Stimulated activated CD4-positive, alpha-beta T cell treated with anti-CD3 and anti-CD28 coated beads, Interleukin-12 subunit alpha, Interleukin-12 subunit beta, amount 100 ng/mL, for 4 hours (primary cell): ENCODE data around the gene LDLRAD3.

ENCODE experiments used
- DNase-seq: peaks from one replicate; pipeline ENCODE4 v3.0.0-alpha.2; 2020

LDLRAD3 gene

DNA sequence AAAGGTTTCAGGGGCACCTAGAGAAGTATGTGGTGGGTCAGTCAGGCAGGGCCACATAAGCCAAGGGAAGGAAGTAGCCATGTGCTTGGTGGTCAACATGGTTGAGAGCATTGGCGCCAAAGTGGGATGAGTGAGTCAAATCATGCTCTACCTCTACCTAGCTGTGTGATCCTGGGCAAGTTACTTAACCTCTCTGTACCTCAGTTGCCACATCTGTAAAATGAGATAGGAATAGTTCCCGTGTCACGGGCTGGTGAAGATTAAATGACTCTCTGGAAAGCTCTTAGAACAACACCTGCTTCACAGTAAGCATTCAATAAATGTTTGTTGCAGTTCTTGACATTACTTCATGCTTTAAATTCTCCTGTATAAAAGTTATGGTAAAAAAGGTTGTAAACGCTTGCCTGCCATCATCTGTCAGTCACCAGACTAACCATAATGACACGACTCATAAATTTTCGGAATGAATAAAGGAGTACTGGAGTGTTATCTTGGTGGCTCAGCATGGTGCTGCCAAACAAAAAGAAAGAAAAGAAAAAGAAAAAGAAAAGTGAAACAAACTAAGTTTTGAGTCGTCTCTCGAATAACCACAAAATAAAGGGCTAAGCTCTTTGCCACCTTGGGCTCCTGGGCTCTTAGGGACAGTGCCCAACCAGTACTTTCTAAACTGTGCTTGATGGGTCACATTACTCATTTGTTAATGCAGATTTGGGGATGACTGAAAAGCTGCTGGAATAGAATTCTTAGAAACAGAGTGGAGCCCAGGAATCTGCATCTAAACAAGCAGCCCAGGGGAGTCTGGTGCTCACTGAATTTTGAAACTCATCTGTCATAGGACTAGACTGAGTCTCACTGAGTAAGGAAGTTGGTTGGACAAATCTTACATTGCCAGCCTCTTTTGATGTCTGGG is 107.6 kb downstream of the LDLRAD3 start:
- no peak for DNase-seq

DNA sequence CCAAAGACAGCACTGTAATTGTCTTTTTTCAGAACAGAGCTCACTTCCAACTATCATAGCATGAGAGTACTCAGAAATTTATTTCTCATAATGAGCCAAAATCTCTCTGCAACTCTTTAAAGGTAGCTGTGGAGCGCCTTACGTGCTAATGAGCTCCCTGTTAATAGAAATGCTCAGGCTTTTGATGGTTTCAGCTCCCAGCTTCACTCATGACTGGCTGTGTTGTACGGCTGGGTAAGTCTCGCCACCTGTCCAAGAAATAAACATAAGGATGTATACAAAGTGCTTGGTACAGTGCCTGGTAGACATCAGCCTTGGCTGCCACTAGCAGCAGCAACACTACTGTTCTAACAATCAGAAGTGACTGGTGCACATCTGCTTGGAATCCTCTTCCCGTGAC is 109.4 kb downstream of the LDLRAD3 start:
- no peak for DNase-seq

GRCh38 chr11:36053862-36054261 is 110.0 kb downstream of the LDLRAD3 start:
- no peak for DNase-seq

GRCh38 chr11:36054628-36055027 is 110.8 kb downstream of the LDLRAD3 start:
- DNase-seq: no peak

DNA sequence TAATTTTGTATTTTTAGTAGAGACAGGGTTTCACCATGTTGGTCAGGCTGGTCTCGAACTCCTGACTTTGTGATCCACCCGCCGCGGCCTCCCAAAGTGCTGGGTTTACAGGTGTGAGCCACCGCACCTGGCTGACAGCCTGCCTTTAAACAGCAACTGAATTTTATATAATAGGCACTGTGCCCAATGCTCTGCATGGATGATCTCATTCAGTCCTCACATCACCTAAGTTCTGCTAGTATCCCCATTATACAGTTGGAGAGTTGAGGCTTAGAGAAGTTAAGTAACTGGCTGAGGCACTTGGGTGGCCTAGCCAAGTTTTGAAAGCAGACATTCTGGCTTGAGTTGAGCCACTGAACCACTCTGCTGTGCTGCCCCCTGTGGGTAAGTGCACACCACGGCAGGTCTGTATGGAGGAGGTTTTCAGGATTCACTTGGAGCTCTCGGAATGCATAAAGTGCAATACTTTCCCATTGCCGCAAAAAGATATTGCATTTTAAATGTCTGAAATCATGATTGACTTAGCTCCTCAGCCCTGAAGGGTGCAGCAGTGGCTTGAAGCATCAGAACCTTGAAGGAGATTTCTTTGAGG is 112.4 kb downstream of the LDLRAD3 start:
- no peak for DNase-seq

- DNase-seq: no peak
Measured at GRCh38 chr11:36057379-36058042, 113.6 kb downstream of the LDLRAD3 start.

DNA sequence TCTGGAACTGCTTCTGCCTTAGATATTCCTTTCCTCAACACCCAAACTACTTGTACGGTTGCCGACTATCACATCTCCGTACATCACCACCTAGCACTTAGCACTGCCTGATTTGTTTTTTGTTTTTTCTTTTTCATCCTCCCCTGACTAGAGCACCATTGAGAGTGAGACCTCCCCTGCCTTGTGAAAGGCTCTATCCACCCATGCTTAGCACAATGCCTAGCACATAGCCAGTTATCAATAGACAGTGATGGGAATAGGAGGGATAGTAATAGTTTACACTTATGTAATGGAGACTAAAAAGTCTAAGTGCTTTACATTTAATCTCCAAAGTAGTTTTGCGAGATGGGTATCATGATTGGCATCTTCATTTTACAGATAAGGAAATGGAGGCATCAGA is 115.8 kb downstream of the LDLRAD3 start:
- no peak for DNase-seq

DNA sequence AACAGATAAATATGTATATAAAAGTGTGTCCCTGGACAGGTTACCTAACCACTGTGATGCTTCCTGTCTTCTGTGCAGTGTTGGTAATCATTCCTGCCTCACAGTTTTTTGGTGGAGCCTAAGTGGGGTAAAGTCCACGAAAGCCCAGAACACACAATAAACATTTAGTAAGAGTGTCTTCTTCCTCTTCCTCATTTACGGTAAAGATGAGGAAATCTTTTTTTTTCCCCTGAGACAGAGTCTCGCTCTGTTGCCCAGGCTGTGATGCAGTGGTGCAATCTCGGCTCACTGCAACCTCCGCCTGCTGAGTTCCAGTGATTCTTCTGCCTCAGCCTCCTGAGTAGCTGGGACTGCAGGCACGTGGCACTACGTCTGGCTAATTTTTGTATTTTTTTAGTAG is 117.1 kb downstream of the LDLRAD3 start:
- DNase-seq: no peak

DNA sequence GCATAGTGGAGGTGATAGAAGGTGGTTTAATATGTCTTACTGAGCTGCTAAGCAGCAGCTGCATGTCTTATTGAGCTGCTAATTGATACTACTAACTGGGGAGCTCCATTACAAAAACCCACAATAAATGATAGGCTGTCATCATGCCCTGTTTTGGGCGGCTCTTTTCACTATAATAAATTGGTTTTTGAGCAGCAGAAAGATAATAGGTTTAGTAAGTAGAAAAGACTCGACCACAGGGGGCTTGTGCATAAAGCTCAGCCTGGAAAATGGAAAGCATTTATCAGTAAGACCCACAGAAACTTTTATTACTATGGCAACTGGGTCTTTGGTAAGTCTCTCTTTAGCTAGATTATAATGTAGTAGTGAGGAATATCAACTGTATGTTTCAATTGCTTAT is 117.6 kb downstream of the LDLRAD3 start:
- no peak for DNase-seq

DNA sequence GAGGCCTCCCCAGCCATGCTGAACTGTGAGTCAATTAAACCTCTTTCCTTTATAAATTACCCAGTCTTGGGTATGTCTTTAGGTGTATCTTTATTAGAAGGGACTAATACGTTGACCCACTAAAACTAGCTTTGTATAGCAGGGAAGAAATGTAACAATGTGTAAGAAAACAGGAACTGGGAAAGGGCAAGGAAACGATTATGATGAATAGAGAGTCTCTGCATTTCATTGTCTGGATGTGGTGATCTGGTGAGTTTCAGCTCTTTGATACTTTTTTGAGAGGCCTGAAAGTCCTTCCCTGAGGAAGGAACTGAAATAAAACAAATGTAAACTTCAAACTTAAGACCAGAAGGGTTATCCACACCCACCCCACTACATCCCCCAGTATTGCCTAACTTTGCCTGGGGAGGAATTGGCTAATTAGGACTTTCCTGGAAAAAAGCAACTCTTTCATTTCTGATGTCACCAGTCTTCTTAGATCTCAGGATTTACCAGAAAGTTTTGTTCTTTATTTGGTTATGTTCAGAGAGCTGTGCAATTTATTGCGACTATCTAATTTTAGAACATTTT is 119.0 kb downstream of the LDLRAD3 start:
- DNase-seq: no peak

DNA sequence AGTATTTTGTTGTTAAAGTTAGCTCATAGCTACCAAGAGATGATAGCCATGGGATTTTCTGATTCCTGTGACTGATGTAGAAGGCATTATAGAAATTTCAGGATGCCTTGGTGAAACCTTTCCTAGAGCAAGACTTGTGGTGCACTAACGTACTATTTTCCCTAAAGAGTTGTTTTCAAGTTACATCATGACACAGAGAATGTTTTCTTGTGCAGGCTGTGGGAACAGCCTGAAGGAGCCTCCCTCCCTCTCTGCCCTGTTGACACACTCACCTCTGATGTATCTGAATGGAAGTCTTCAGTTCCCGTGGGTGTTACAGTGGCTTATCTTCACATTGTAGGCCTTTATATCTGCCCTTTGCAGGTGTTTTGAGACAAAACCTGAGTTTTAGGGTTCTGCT is 121.6 kb downstream of the LDLRAD3 start:
- no peak for DNase-seq

GRCh38 chr11:36066891-36067290 is 123.0 kb downstream of the LDLRAD3 start:
- DNase-seq: no peak

- DNase-seq: no peak
Measured at GRCh38 chr11:36069576-36070212, 125.8 kb downstream of the LDLRAD3 start.

GRCh38 chr11:36070213-36070953 is 126.5 kb downstream of the LDLRAD3 start:
- DNase-seq: no peak

DNA sequence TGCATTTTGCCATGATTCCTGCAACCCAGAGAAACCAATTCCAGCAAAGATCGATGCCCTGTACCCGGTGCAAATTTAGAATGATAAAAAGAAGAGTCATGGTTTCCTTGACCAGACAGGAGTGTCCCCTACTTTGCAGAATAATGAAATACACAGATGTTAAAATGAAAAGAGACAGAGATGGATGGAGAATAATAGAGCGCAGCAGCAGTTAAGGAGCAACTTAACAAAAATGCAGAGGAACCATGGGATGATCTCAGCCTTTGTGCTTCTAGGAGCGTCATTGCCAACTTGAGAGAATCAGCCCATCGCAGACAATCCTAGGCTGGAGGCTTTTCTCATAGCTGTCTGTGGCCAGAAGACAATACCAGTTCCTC is 127.1 kb downstream of the LDLRAD3 start:
- no peak for DNase-seq

- no peak for DNase-seq
Measured at GRCh38 chr11:36071917-36072500, 128.1 kb downstream of the LDLRAD3 start.

DNA sequence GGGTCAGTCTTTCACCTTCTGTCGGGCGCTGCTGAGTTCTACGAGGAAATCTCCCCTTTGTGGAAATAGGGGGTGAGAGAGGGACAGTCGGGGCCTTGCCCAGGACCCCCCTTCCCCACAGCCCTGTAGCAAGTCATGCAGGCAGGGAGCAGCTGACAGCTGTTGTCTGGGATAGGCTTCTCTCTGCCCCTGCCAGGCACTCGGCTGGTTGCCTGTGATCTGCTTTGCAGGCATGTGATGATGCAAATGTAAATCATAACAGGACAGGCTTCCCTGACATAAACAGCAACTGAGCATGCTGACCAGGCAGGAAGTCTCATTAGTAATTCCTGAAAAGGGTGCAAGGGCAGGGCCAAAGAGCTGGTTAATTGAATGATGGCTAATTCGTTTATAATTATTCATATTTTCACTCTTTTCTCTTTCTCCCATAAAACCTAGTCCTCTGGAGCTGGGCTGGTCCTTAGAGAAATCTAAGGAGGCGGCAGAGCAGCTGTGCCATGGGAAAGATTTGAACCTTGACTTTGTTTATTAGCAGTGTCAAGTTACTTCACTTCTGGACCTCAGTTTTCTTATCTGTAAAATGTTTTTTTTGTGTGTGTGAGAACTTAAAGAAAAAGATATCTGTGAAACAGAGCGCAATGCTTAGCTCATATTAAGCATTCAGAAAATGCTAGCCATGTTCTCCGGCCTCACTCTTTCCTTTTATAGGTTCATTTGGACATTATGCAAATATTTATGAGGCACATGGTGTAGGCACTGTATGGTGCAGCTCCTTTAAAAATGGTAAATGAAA is 129.7 kb downstream of the LDLRAD3 start:
- DNase-seq: no peak

DNA sequence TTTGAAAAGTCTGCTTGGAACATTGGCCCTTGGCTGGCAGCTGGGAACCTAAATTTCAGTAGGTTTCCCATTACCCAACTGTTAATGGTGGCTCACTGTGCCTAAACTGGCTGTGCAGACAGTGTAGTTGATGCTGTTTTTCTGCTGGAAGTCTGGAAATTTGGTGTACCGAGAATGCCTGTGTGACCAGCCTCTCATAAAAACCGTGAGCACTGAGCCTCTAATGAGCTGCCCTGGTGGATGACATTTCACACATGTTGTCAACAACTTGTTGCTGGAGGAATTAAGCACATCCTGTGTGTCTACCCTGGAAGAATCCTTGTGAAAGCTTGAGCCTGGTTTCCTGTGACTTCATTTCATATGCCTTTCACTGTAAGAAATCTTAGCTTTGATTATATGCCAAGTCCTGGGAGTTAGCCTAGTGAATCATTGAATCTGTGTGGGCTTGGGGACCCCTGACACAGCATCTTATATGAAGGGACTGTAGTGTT is 131.1 kb downstream of the LDLRAD3 start:
- no peak for DNase-seq

GRCh38 chr11:36077368-36077767 is 133.5 kb downstream of the LDLRAD3 start:
- DNase-seq: no peak

- no peak for DNase-seq
Measured at GRCh38 chr11:36077886-36078685, 134.2 kb downstream of the LDLRAD3 start.
